Endothelial cell of umbilical vein (primary cell): ENCODE results near the gene KCND1.

Experiments used
- CTCF ChIP-seq, 2 donors: IDR thresholded peaks; 1 replicate in 1 of 2; 2 replicates in 1 of 2; pipeline ENCODE4 v1.5.1; 2011; ENCODE audit warnings: low read length in 2 of 2, mild to moderate bottlenecking in 2 of 2, moderate library complexity in 2 of 2, control low read depth in 1 of 2, inconsistent platforms in 1 of 2, low read depth in 1 of 2; ENCODE audit not compliant: insufficient read depth in 1 of 2; ENCODE audit errors: extremely low read depth in 1 of 2
- MAX ChIP-seq: IDR thresholded peaks from 2 replicates; pipeline ENCODE4 v1.6.1; 2011; ENCODE audit not compliant: insufficient read depth, insufficient read length
- MYC ChIP-seq: IDR thresholded peaks from one replicate; pipeline ENCODE4 v1.6.1; 2011; ENCODE audit warnings: mild to moderate bottlenecking, low read depth, low read length
- POLR2A ChIP-seq: IDR thresholded peaks from 2 replicates; pipeline ENCODE4 v1.6.1; 2012; ENCODE audit warnings: low read depth, mild to moderate bottlenecking, control low read depth, low read length
- POLR2AphosphoS5 ChIP-seq: IDR thresholded peaks from 2 replicates; pipeline ENCODE4 v1.6.1; 2012; ENCODE audit warnings: low read depth, mild to moderate bottlenecking, control low read depth, low read length, moderate library complexity; ENCODE audit not compliant: insufficient read depth

- TF ChIP-seq CTCF (IDR thresholded peaks at IDR 0.05; ENCODE audit: extremely low read depth in 1 of 2, insufficient read depth in 1 of 2, low read depth in 1 of 2, low read length in 2 of 2), result no peak
- no peak for TF ChIP-seq POLR2A
- TF ChIP-seq POLR2AphosphoS5, result no peak
- no peak for TF ChIP-seq MAX
- no peak for TF ChIP-seq MYC
Observed at GRCh38 chrX:48983081-48983480, 11.4 kb upstream of the KCND1 start.
